Upper lobe of left lung (tissue), 6 donors: ENCODE results near the gene EGFLAM. TPM values are rescaled to one million over a fixed set of nuclear protein-coding genes. Genes with fewer than 3 reads are reported as not detected.

Source experiments
- ATAC-seq, 2 donors: fragments of 200-7000 bp; cut with Tn5 transposase; one replicate each; pipeline ENCODE4 v1.9.1; 2022; ENCODE audit warnings: mild to moderate bottlenecking in 2 of 2, moderate library complexity in 2 of 2; ENCODE audit not compliant: low FRiP score in 2 of 2
- DNase-seq, 2 donors: peaks; one replicate each; pipeline ENCODE4 v3.0.0-alpha.2; 2019 to 2020
- H3K27ac ChIP-seq, 4 donors: fragments of 200-600 bp; sonication (generic); one replicate each; pipeline ENCODE4 v1.5.1; 2016 to 2019
- H3K27me3 ChIP-seq, 4 donors: fragments of 200-600 bp; sonication (generic); one replicate each; pipeline ENCODE4 v1.5.1; 2017 to 2019
- H3K36me3 ChIP-seq, 4 donors: fragments of 200-600 bp; sonication (generic); one replicate each; pipeline ENCODE4 v1.5.1; 2016 to 2019
- H3K4me1 ChIP-seq, 4 donors: fragments of 200-600 bp; sonication (generic); one replicate each; pipeline ENCODE4 v1.5.1; 2018 to 2019
- H3K4me3 ChIP-seq, 4 donors: fragments of 200-600 bp; sonication (generic); one replicate each; pipeline ENCODE4 v1.5.1; 2017 to 2019; ENCODE audit warnings: mild to moderate bottlenecking in 2 of 4, moderate library complexity in 1 of 4
- H3K9me3 ChIP-seq, 4 donors: fragments of 200-600 bp; sonication (generic); one replicate each; pipeline ENCODE4 v1.5.1; 2018 to 2019
- EP300 ChIP-seq, 4 donors: sonication (generic); formaldehyde crosslinking; IDR thresholded peaks; one replicate each; pipeline ENCODE4 v1.5.1; 2017; ENCODE audit warnings: antibody characterized with exemption in 4 of 4, control low read depth in 2 of 4
- POLR2A ChIP-seq, 4 donors: fragments of 450-650 bp; IDR thresholded peaks; one replicate each; pipeline ENCODE4 v1.5.1; 2016 to 2017; ENCODE audit warnings: antibody characterized with exemption in 4 of 4, mild to moderate bottlenecking in 2 of 4
- POLR2AphosphoS5 ChIP-seq, 2 donors: sonication (generic); formaldehyde crosslinking; IDR thresholded peaks; one replicate each; pipeline ENCODE4 v1.5.1; 2017; ENCODE audit warnings: antibody characterized with exemption in 2 of 2
- WGBS, 2 donors: methylation state at CpG; one replicate each; pipeline ENCODE4 v1.1.5; 2017 to 2018; 5-methylcytosine and 5-hydroxymethylcytosine counted together
- total RNA-seq, 6 donors: library from RNA; depleted of rRNA in 4 of 6; stranded (reverse); fragments of >200 nt in 4 of 6; gene quantifications; one replicate each; pipeline versions ENCODE4 v1.1.0 to v1.2.1, GENCODE V29; 2016 to 2021
- TF ChIP-seq, protein P1 (sequence below), 6 experiments: fragments of 450-650 bp in 4 of 6; fragments of 200-600 bp in 2 of 6; sonication (generic) in 2 of 6; IDR thresholded peaks; one replicate each; pipeline ENCODE4 v1.5.1; 2016 to 2019; ENCODE audit warnings: antibody characterized with exemption in 6 of 6
- donor health status: DM: no; HTN: no; CAD: no; lungs with moderate emphysema.
- donor health status: DM: no; HTN: yes; CAD: no; lungs with severe emphysema.

Gene EGFLAM
- total RNA-seq, 6 donors from 2014 or later: 0.22 to 5.2 (median 1.6) TPM; not detected in 2

GRCh38 chr5:38286002-38286401 lies 27.6 kb downstream of the EGFLAM start:
- no peak for DNase-seq
- Histone ChIP-seq H3K27me3 (no peaks in the 10 kb centered on the region), H3K4me3 (no peak overlapping the region), H3K4me1 (peaks cover 0 to 3% (median 0%) of the 10 kb centered on the region in 4 donors), H3K36me3 (no peaks in the 10 kb centered on the region), H3K27ac (no peak overlapping the region), H3K9me3 (no peaks in the 10 kb centered on the region)
- WGBS, 2 donors: 67 to 69% methylated on average over 4 of the region's 4 CpGs
- TF ChIP-seq, protein P1, sequence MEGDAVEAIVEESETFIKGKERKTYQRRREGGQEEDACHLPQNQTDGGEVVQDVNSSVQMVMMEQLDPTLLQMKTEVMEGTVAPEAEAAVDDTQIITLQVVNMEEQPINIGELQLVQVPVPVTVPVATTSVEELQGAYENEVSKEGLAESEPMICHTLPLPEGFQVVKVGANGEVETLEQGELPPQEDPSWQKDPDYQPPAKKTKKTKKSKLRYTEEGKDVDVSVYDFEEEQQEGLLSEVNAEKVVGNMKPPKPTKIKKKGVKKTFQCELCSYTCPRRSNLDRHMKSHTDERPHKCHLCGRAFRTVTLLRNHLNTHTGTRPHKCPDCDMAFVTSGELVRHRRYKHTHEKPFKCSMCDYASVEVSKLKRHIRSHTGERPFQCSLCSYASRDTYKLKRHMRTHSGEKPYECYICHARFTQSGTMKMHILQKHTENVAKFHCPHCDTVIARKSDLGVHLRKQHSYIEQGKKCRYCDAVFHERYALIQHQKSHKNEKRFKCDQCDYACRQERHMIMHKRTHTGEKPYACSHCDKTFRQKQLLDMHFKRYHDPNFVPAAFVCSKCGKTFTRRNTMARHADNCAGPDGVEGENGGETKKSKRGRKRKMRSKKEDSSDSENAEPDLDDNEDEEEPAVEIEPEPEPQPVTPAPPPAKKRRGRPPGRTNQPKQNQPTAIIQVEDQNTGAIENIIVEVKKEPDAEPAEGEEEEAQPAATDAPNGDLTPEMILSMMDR (IDR thresholded peaks at IDR 0.05): no peak
- TF ChIP-seq POLR2A (IDR thresholded peaks at IDR 0.05) (no peak), EP300 (IDR thresholded peaks at IDR 0.05) (no peak), POLR2AphosphoS5 (IDR thresholded peaks at IDR 0.05) (no peak)
- ATAC-seq: peak in 1 of 2 donors; percentile 52

DNA sequence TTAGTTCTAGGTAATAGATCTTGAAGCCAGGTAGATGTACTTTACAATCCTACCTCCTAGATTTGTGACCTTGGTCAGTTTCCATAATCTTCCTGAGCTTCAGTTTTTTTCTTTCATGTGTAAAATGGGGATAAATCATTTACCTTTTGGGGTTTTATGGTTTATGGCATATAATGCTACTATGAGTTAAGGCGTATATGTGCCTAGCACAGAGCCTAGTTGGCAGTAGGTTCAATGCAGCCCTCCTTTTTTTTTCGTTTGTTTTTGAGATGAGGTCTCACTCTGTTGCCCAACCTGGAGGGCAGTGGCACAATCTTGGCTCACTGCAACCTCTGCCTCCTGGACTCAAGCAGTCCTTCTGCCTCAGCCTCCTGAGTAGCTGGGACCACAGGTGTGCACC lies 28.8 kb downstream of the EGFLAM start:
- Histone ChIP-seq H3K27ac (no peak overlapping the region), H3K4me3 (no peak overlapping the region), H3K27me3 (no peaks in the 10 kb centered on the region), H3K9me3 (no peaks in the 10 kb centered on the region), H3K4me1 (peaks cover 0 to 3% (median 0%) of the 10 kb centered on the region in 4 donors), H3K36me3 (no peaks in the 10 kb centered on the region)
- no peak for ATAC-seq
- TF ChIP-seq, protein P1 (IDR thresholded peaks at IDR 0.05): no peak
- TF ChIP-seq POLR2A (IDR thresholded peaks at IDR 0.05): no peak
- TF ChIP-seq EP300 (IDR thresholded peaks at IDR 0.05): no peak
- no peak for TF ChIP-seq POLR2AphosphoS5 (IDR thresholded peaks at IDR 0.05)
- 93 to 95% methylated on average over 2 of the region's 2 CpGs for WGBS, 2 donors
- no peak for DNase-seq

DNA sequence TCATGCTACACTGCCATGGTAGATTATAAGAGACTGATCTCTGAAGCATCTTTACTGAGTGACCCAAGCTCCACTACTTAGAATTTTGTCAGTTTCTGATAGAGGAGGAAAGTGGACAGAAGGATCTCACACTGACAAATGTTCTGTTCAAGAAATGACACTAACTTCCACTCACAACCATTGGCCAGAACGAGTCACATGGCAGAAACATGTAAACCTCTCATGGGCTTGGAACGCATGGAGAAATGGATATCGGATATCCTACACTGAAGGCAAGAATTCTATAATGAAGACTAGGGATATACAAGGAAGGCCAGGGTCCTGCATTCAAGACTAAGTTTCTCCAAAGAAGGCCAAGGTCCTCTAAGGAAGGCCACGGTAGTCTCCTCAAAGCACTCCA lies 31.1 kb downstream of the EGFLAM start:
- Histone ChIP-seq H3K4me1 (peaks cover 0 to 3% (median 0%) of the 10 kb centered on the region in 4 donors), H3K27ac (no peak overlapping the region), H3K27me3 (no peaks in the 10 kb centered on the region), H3K36me3 (no peaks in the 10 kb centered on the region), H3K4me3 (no peak overlapping the region), H3K9me3 (no peaks in the 10 kb centered on the region)
- ATAC-seq: no peak
- no peak for TF ChIP-seq POLR2AphosphoS5 (IDR thresholded peaks at IDR 0.05)
- TF ChIP-seq, protein P1 (IDR thresholded peaks at IDR 0.05): no peak
- DNase-seq: no peak
- WGBS, 2 donors: 86 to 96% methylated on average over 4 of the region's 4 CpGs

- ATAC-seq (no peak), DNase-seq (no peak)
- no peak overlapping the region for H3K4me3 ChIP-seq
- TF ChIP-seq EP300 (IDR thresholded peaks at IDR 0.05): no peak
- no peak for TF ChIP-seq POLR2AphosphoS5 (IDR thresholded peaks at IDR 0.05)
- TF ChIP-seq, protein P1 (IDR thresholded peaks at IDR 0.05): no peak
- TF ChIP-seq POLR2A (IDR thresholded peaks at IDR 0.05): no peak
- no peaks in the 10 kb centered on the region for H3K36me3 ChIP-seq
- H3K9me3 ChIP-seq: no peaks in the 10 kb centered on the region
- H3K4me1 ChIP-seq: peaks cover 0 to 3% (median 0%) of the 10 kb centered on the region in 4 donors
- H3K27ac ChIP-seq: no peak overlapping the region
- H3K27me3 ChIP-seq: no peaks in the 10 kb centered on the region
- 67 to 71% methylated on average over 7 to 8 of the region's 8 CpGs for WGBS, 2 donors
Measured at GRCh38 chr5:38290028-38290653, 31.8 kb downstream of the EGFLAM start.

DNA sequence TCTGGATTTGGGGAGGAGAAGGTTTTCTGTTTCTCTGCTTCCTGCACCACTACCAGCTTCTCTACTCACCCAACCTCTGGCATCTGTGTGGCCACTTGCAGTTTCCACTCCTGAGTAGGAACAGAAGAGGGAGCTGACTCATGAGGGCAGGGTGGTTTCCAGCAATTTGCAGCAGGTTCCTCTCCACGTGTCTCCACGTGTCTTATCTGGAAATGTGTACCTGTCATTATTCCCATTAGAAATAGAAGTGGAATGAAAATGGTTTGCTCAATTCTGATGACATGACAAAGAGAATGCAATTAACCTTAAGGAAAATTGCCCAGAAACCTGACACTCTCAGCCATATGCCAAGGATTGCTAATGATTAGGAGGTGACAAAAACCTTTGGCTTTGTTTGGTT lies 33.0 kb downstream of the EGFLAM start:
- Histone ChIP-seq H3K27me3 (no peaks in the 10 kb centered on the region), H3K27ac (no peak overlapping the region), H3K4me1 (peaks cover 0 to 1% (median 0%) of the 10 kb centered on the region in 4 donors), H3K9me3 (no peaks in the 10 kb centered on the region), H3K36me3 (no peaks in the 10 kb centered on the region), H3K4me3 (no peak overlapping the region)
- WGBS, 2 donors: 35 to 55% methylated on average over 2 of the region's 2 CpGs
- TF ChIP-seq POLR2AphosphoS5 (IDR thresholded peaks at IDR 0.05) (no peak), POLR2A (IDR thresholded peaks at IDR 0.05) (no peak), EP300 (IDR thresholded peaks at IDR 0.05) (no peak)
- TF ChIP-seq, protein P1 (IDR thresholded peaks at IDR 0.05): no peak
- DNase-seq: no peak
- ATAC-seq: no peak
